Heart left ventricle (tissue), 13 donors: Measurements from ENCODE around the gene POLQ.

Experiments used
- CTCF ChIP-seq, 12 donors: fragments of 200-600 bp; sonication (generic) in 4 of 12; IDR thresholded peaks; one replicate each; pipeline versions ENCODE4 v1.5.0 to v1.8.0; 2018 to 2022; ENCODE audit warnings: antibody characterized with exemption in 12 of 12, mild to moderate bottlenecking in 5 of 12
- POLR2A ChIP-seq, 2 donors: fragments of 450-650 bp; IDR thresholded peaks; one replicate each; pipeline ENCODE4 v1.6.1; 2017; ENCODE audit warnings: antibody characterized with exemption in 2 of 2, mild to moderate bottlenecking in 2 of 2, moderate library complexity in 2 of 2
- donor health status: ischemic (EF 13 %, LVEDD 7.1; RV severe dilation, severe dysfunction).
- donor health status: DM: no; HTN: yes; CAD: no.
- donor health status: DM: no; HTN: no; CAD: no.
- donor health status: ischemic (EF 25% LVEDD 6.9; RV normal size, moderate dysfunction).
- donor health status: ischemic (EF 25% LVEDD 5.7; RV mildly dilated, moderate dysfunction).
- donor health status: ischemic (EF 35%, LVEDD 5.7; RV mildly dilated, moderate dysfunction).
- donor health status: nonischemic (EF 11% LVEDD 7.7; RV severe dilation, severe dysfunction).
- donor health status: DM: yes; HTN: yes; CAD: no.
- donor health status: PGD.
- donor health status: ischemic (EF 29% LVEDD 5.4; RV normal size, mild dysfunction).
- donor health status: nonischemic (EF 23%, LVEDD 6.1; RV moderate dilation, normal function).

GRCh38 chr3:121566773-121567172 is 21.0 kb upstream of the POLQ start:
- TF ChIP-seq CTCF (IDR thresholded peaks at IDR 0.05) (no peak), POLR2A (IDR thresholded peaks at IDR 0.05) (no peak)
